Cardiac muscle cell (in vitro differentiated cells and primary cell): ENCODE results near the gene STRIP2. TPM values are rescaled to one million over a fixed set of nuclear protein-coding genes. Genes with fewer than 3 reads are reported as not detected.

ENCODE experiments used
- DNase-seq, 2 donors: peaks; one replicate each; pipeline versions ENCODE4 v3.0.0 to v3.0.0-alpha.2; 2010 to 2017; ENCODE audit warnings: low read depth in 1 of 2, low spot score in 1 of 2
- H3K27ac ChIP-seq: fragments of 200-600 bp; sonication (generic); 2 replicates; pipeline ENCODE4 v1.5.1; 2016
- H3K27me3 ChIP-seq: fragments of 200-600 bp; sonication (generic); 2 replicates; pipeline ENCODE4 v1.6.0; 2016; ENCODE audit warnings: control low read depth
- H3K36me3 ChIP-seq: fragments of 200-600 bp; sonication (generic); 2 replicates; pipeline ENCODE4 v1.5.1; 2016; ENCODE audit warnings: control low read depth
- H3K4me1 ChIP-seq: fragments of 200-600 bp; sonication (generic); 2 replicates; pipeline ENCODE4 v1.8.1; 2017; ENCODE audit warnings: low read depth, mild to moderate bottlenecking, mixed run types
- H3K4me3 ChIP-seq: fragments of 200-600 bp; sonication (generic); 2 replicates; pipeline ENCODE4 v1.5.1; 2016; ENCODE audit warnings: mild to moderate bottlenecking
- H3K9me3 ChIP-seq: fragments of 200-600 bp; sonication (generic); 2 replicates; pipeline ENCODE4 v1.5.1; 2017; ENCODE audit warnings: low read depth, mild to moderate bottlenecking, control low read depth
- polyA plus RNA-seq: library from polyadenylated mRNA; unstranded; fragments of >200 nt; fragmentation: Nextera tagmentation; extraction: Ambion mirVana; gene quantifications from 2 replicates; pipeline ENCODE4 v1.2.1, GENCODE V29; 2016
- total RNA-seq: library from RNA; depleted of rRNA; stranded (reverse); fragments of >200 nt; gene quantifications from 2 replicates; pipeline ENCODE4 v1.2.3, GENCODE V29; 2016
- TF ChIP-seq, protein P1 (sequence below): IDR thresholded peaks from 2 replicates; pipeline ENCODE4 v1.5.1; 2012; ENCODE audit warnings: low read depth, mild to moderate bottlenecking, low read length

The STRIP2 gene
- total and polyA plus RNA-seq, 2 experiments from 2014 or later: 22.0 to 23.5 TPM

DNA sequence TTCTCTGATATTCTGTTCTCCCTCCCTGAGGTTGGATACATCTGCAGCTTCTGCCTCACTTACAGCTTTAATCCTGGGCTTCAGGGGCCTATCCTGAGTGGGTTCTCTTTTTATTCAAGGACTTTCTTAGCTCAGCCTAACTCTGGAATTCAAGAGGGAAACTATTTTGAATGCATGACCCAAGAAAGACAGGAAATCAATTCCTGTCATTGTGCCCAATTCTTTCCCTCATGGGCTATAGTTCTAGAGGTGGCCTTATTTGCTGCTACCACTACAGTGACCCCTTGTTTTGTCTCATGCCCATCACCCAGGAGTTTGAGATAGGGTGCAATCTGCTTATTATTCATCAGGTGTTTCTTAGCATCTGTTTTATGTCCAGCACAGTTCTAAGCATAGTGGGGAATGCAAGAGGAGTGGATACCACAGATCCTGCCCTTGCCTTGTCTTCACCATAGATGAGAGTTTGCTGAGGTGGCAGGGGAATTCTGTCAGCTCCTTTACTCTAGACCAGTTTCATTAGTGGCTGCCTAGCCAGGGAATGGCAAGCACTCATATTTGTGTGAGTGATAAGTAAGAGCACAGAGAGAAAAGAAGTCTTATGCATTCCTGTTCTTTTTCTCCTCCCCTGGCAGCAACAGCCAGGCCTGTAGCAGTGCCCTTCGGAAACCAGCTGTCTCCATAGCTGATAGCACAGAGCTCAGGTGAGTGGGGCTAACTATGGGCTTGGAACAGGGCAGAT, 19.4 kb downstream of the STRIP2 start:
- peak overlapping the region; percentile 97 for H3K27ac ChIP-seq
- H3K27me3 ChIP-seq: no peaks in the 10 kb centered on the region
- H3K4me1 ChIP-seq: peaks cover 19% of the 10 kb centered on the region
- DNase-seq: peak in 1 of 2 donors; percentile 77
- H3K4me3 ChIP-seq: no peak overlapping the region
- TF ChIP-seq, protein P1, sequence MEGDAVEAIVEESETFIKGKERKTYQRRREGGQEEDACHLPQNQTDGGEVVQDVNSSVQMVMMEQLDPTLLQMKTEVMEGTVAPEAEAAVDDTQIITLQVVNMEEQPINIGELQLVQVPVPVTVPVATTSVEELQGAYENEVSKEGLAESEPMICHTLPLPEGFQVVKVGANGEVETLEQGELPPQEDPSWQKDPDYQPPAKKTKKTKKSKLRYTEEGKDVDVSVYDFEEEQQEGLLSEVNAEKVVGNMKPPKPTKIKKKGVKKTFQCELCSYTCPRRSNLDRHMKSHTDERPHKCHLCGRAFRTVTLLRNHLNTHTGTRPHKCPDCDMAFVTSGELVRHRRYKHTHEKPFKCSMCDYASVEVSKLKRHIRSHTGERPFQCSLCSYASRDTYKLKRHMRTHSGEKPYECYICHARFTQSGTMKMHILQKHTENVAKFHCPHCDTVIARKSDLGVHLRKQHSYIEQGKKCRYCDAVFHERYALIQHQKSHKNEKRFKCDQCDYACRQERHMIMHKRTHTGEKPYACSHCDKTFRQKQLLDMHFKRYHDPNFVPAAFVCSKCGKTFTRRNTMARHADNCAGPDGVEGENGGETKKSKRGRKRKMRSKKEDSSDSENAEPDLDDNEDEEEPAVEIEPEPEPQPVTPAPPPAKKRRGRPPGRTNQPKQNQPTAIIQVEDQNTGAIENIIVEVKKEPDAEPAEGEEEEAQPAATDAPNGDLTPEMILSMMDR: no peak
- peaks cover 30% of the 10 kb centered on the region for H3K36me3 ChIP-seq
- no peaks in the 10 kb centered on the region for H3K9me3 ChIP-seq

DNA sequence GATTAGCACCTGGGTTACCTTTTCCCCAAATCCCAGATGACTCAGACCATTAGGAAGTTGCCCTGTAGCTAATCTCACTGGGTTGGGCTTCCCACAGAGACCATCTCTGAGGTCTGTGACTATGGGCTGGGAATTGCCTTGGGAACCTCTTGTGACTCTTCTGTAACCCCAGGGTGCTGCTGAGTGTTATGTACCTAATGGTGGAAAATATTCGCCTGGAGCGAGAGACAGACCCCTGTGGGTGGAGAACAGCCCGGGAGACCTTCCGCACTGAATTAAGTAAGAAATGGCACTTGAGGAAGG, 20.0 kb downstream of the STRIP2 start:
- Histone ChIP-seq H3K36me3 (peaks cover 35% of the 10 kb centered on the region), H3K4me3 (no peak overlapping the region), H3K27ac (peak overlapping the region; percentile 97), H3K4me1 (peaks cover 19% of the 10 kb centered on the region), H3K27me3 (no peaks in the 10 kb centered on the region), H3K9me3 (no peaks in the 10 kb centered on the region)
- peak in 1 of 2 donors; percentile 17 for DNase-seq
- TF ChIP-seq, protein P1: no peak

DNA sequence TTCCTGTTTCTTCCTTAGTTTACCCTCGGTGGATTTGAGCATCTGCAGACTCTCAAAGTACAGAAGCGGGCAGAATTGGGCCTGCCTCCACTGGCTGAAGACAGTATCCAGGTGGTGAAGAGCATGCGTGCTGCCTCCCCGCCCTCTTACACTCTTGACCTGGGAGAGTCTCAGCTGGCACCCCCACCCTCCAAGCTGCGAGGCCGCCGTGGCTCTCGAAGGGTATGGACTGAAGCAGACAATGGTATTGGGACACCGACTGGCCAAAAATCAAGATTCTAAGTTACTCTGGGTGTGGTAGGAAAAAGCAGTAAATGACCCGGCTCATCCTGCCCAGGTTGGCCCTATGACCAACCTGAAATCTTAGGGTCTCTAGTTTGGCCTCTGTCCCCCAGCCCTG, 22.2 kb downstream of the STRIP2 start:
- H3K27ac ChIP-seq: no peak overlapping the region
- no peaks in the 10 kb centered on the region for H3K9me3 ChIP-seq
- TF ChIP-seq, protein P1: no peak
- H3K4me1 ChIP-seq: peaks cover 19% of the 10 kb centered on the region
- no peak for DNase-seq
- peaks cover 54% of the 10 kb centered on the region for H3K36me3 ChIP-seq
- H3K27me3 ChIP-seq: no peaks in the 10 kb centered on the region
- no peak overlapping the region for H3K4me3 ChIP-seq

DNA sequence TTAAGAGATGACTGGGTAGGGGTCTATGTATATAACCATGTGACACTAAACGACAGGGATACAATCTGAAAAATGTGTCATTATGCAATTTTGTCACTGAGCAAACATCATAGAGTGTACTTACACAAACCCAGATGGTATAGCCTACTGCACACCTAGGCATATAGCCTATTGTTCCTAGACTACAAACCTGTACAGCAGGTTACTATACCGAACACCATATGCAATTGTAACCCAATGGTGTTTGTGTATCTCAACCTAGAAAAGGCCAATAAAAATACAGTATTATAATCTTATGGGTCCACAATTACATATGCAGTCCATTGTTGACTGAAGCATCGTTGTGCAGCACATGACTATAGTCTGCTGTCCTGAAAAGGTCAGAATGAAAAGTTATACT, 22.9 kb downstream of the STRIP2 start:
- H3K9me3 ChIP-seq: no peaks in the 10 kb centered on the region
- TF ChIP-seq, protein P1: no peak
- DNase-seq: no peak
- no peak overlapping the region for H3K27ac ChIP-seq
- no peak overlapping the region for H3K4me3 ChIP-seq
- H3K27me3 ChIP-seq: no peaks in the 10 kb centered on the region
- H3K4me1 ChIP-seq: peaks cover 19% of the 10 kb centered on the region
- H3K36me3 ChIP-seq: peaks cover 51% of the 10 kb centered on the region

DNA sequence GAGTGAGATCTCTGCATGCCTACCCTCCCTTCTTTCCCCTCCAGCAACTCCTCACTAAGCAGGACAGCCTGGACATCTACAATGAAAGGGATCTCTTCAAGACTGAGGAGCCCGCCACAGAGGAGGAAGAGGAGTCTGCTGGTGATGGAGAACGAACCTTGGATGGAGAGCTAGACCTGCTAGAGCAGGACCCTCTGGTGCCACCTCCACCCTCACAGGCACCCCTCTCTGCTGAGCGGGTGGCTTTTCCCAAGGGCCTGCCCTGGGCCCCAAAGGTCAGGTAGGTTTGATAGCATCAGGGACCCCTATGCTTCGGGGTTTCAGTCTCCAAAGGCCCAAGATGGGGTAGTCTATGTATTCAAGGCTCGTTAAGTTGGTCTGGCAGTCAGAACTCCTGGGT, 23.9 kb downstream of the STRIP2 start:
- no peak for DNase-seq
- Histone ChIP-seq H3K27ac (no peak overlapping the region), H3K9me3 (no peaks in the 10 kb centered on the region), H3K4me3 (no peak overlapping the region), H3K27me3 (no peaks in the 10 kb centered on the region), H3K36me3 (peaks cover 59% of the 10 kb centered on the region), H3K4me1 (peaks cover 14% of the 10 kb centered on the region)
- TF ChIP-seq, protein P1: no peak

DNA sequence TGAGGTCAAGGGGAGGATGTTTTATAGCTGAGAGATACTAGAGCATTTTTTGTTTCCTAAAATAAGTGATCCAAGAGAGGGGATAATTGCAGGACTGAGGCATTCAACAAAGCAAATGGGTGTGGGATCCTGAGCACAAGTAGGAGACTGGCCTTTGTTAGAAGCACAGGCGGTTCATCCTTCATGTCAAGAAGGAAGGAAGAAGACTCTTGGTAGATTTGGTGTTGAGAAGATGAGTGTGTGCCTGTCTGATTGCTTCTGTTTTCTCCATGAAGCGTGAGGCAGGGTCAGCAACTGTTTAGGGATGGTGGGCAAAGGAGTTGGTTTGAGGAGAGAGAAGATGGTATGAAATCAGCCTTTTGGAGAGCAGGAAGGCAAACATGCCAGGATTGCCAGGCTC, 27.6 kb downstream of the STRIP2 start:
- Histone ChIP-seq H3K27ac (no peak overlapping the region), H3K27me3 (no peaks in the 10 kb centered on the region), H3K4me3 (no peak overlapping the region), H3K4me1 (no peaks in the 10 kb centered on the region), H3K36me3 (peaks cover 68% of the 10 kb centered on the region), H3K9me3 (no peaks in the 10 kb centered on the region)
- TF ChIP-seq, protein P1: no peak
- DNase-seq: no peak
